ENCODE data around the gene TRMT44.
"Not testable (repeated sequence)": the region's sequence is repeated elsewhere in the genome, so short reads cannot be mapped to it uniquely, and the experiment has no call there.

TRMT44 gene

DNA sequence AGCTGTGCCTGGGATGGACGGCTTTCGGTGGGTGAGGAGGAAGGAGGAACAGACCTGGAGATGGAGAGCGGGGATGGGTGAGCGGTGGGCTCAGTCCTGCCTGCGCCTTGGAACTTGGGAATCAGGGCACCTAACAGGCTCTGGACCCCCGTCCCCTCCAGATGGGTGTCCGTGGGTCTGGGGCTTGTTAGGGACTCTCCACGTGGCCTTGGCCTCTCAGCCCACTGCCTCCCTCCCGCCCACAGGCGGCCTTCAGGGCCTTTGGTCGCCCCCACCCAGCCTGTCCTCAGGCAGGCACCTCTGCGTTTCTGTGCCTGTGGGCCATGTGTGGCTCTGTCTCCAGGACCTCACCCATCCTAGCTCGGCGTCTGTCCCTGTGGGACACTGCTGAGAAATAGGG is 29.0 kb downstream of the TRMT44 start:
- DNase-seq (ENCODE audit: low read depth): no peak

DNA sequence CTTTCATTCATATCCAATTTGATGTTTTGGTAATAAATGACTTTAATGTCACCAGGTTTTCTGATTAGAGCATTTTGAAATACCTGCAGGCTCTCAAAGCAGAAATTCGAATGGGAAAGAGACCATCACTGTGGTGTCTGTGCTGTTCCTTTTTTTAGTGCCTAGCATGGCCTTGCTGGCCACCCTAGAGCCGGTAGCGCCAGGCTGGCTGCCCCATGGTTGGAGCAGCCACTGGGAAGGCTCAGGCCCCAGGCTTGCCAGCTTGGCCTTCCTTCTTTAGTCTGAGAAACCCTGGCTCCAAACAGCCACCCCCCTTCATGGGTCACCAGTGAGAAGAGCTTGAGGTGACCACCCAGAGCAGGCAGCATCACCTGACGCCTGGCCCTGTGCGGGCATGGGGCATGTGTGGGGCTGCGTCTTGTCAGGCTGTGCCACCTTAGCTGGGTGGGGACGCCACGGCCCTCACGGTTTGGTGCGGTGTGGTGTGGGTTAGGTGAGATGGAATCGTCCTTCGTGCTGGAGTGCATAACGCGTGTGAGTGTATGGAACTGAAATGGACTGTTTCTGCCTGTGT is 30.0 kb downstream of the TRMT44 start:
- no peak for DNase-seq (ENCODE audit: low read depth)

DNA sequence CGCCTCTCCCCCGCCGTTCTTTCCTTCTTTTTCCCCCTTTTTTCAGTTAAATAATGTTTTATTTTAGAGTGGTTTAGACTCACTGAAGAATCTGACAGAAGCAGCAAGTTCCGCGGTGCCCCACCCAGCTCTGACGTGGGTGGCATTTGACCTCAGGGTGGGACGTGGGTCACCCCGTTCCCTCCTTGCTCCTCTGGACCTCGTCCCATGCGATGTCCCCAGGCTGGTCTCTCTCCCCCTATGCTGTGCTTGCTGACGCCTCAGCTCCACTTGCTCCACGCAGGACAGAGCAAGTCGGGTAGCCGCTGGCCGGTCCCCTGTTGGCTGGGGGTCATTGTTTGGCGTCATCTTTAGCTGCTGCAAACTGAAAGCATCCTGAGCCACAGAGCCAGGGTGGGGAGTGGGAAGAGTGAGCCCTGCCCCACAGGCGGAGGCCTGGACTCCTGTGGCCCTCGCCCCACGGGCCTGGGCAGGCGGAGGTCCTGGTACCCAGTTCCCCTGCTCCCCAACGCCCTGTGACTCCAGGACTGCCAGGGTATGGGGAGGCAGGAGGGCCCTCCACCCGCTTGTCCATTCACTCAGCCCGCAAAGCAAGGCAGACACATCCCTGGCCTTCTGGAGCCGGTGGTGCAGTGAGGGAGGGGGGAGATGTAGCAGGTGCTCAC is 30.8 kb downstream of the TRMT44 start:
- DNase-seq (ENCODE audit: low read depth): no peak

DNA sequence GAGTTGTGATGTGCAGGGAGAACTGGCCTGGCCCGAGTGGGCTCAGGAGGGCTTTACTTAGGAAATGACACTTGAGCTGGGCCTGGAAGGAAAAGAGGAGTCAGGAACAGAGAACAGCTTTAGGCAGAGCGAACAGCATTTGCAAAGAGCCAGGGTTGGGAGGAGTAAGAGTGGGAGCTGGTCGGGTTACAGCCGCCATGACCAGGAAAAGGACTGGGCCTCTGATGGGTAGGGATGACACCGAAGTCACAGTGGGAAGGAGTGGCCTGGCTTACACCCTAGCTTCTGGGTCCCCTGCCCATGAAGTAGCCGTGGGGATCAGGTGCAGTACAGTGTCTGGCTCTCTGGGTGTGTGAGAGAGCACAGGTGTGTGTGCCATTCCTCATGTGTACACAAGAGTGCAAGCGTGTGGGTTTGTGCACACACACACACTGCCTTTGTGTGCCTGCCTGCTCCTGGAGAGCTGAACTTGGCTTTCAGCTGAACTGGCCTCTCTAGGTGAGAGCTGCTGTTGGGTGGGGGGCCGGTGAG is 31.6 kb downstream of the TRMT44 start:
- no peak for DNase-seq (ENCODE audit: low read depth)

DNA sequence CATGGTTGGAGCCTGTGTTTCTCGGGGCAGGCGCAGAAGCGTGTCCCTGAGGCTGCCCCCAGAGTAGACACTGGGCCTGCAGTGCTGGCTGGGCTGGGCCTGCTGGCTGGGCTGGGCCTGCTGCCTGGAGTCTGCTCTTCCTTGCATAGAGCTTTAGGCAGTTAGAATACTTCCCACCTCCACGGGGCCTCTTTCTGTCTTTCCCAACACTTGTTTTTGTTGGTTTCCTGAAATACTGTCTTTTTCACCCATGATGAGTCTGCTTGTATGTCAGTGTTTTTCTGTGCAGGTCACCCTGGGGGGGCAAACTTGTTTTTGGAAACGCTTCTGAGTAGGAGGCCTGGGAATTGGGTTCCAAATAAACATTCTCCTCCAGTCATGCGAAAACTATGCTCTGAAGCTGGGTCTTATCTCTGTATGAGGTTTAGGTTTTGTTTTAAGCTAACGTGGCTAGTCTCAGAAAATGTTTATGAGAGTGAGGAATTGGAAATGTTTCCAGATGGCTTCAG is 32.2 kb downstream of the TRMT44 start:
- DNase-seq (ENCODE audit: low read depth): peak; percentile 90

DNA sequence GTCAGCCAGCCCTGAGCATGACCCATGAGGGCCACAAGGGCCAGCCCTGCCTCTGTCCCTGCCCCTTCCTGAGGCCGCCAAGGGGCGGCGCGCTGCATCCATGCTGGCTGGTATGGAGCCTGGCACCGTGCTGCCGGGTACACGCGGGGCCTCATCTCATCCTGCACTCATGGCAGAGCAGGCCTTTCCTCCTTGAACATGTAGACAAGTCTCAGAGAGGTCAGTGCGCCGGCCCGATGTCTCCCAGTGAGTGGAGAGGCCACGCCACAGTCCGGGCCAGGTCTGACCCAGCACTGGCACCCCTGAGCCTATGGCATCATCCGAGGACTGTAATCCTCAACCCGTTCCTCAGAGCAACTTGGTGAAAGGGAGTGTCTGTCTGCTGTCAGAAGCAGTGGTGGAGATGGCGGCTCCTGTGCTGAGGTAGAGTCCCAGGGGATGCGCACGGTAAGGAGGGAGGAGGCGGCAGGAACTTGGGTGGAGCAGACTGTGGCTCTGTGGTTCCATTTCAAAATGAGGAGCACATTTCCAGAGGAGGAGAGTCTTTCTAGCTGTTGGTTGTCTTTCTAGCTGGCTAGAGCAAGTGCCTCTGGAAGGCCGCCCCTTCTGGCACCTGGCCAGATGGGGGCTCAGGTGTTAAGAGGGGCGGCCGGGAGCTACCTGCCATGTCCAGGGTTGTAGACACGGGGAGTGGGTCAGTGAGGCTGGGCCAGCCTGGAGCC is 32.8 kb downstream of the TRMT44 start:
- DNase-seq (ENCODE audit: low read depth): no peak

DNA sequence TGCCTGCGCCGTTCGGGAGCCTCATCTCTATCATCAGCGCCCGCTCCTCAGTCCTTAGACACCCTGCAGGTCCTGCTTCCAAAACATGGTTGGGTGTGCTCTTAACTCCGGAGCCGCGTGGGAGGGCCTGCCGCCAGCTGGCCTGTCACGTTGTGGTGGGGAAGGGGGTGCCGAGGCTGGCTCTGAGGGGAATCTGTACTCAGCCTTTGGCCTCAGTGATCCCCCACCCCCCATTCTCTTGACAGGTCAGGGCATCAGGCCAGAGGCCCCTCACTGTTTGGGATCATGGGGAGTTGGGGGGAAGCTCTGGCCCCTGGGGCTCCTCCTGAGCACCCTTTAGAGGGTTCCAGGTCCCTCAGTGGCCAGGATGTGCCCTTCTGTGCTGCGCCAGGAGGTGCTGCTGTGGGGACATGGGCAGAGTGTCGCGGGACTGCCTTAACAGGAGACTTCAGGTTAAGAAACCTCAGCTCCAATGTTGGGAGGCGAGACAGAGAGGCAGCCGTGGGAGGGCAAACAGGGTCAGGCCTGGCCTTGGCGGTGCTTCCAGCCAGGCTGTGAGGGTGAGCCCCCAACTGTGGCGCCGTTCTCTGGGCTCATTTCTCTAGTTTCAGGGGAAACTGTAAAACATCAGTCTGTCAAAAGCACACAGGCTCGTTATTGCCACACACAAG is 33.5 kb downstream of the TRMT44 start:
- no peak for DNase-seq (ENCODE audit: low read depth)

DNA sequence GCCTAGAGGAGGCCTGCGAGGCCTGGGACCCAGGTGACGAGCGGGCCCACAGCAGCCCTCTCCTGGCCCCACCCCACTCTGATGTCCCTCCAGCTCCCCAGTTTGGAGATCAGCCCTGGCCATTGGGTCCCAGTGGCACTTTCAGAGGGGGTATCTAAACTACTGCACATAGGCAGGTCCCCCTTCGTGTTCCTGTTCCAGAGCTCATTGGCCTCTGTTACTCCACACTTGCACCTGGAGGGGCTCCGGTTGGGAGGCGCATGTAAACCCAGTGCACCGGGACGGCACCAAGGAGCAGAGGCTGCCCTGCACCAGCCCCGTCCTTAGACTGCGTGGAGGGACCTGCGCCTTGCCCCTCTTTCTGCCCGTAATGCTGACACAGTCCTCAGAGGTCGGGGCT is 34.3 kb downstream of the TRMT44 start:
- DNase-seq (ENCODE audit: low read depth): no peak

DNA sequence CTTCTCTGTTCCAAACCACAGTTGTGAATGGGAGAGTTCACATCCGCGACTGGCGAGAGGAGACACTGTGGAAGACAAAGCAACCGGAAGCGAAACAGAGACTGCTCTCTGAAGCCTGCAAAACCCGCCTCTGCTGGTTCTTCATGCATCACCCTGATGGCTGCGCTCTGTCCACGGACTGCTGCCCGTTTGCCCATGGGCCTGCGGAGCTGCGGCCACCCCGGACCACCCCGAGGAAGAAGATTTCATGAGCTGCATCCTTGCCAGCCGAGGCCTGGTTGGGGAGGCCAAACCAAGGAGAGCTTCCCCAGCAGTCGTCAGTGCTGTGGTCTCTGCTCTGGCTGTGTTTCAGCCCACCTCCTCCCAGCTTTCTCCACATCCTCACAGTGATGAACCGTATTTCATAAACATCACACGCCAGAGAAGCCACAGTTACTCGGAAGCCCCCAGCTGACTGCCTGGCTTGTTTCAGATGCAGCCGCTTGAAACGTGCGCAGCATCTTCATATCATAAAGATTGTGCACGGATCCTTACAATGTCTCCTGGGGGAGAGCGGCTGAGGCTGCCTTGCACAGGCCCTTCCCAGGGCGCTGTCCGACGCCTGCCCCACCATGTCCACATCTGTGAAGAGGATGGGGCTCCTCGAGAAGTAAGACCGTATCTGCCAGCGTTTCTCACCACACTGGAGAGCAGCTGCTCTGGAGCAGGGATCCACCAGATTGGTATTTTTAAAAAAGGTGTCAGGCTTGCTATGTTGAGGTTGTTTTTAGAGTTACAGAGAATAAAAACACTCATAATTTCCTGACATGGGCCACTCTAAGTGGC is 35.4 kb downstream of the TRMT44 start:
- DNase-seq (ENCODE audit: low read depth): no peak

DNA sequence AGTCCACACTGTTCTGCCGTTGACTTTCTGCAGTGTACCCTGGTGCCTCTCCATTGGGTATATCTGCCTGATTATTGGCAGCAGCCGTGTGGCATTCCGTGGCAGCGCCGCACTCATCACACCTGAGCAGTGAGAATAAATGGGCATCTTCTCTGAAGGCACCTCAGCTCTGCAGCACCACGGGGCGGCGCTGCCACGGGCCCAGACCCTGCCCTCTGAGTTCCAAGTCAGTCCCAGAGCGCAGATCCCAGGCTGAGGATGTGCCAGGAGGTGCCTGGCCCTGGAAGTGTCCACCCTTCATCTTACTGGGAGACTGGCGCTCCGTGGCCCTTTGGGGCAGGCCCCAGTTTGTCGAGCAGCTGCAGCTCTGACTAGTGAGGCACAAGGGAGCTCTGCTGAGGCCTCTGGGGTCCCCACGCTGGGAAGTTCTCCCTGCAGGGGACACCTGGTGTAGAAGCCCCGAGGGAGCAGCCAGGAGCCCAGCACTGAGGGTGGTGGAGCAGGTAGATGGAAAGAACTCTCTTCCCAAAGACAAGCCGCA is 36.6 kb downstream of the TRMT44 start:
- no peak for DNase-seq (ENCODE audit: low read depth)

DNA sequence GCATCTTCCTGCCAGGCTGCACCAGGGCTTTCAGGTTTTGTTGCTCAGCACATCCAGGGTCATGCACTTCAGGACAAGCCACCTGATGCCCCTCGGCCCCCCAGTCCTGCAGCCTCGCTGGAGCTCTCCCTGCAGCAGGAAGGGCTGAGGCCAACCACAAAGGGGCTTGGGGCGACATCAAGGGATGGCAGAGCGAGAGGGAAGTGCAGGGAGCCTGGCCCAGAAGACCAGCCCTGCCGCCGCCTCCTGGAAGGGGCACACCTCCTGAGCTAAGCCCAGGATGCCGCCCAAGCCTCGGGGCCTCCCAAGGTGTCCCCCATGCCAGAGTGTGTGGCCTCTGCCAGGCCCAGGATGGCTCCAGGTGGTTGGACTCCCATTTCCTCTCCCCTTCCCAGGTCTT is 37.1 kb downstream of the TRMT44 start:
- no peak for DNase-seq (ENCODE audit: low read depth)

DNA sequence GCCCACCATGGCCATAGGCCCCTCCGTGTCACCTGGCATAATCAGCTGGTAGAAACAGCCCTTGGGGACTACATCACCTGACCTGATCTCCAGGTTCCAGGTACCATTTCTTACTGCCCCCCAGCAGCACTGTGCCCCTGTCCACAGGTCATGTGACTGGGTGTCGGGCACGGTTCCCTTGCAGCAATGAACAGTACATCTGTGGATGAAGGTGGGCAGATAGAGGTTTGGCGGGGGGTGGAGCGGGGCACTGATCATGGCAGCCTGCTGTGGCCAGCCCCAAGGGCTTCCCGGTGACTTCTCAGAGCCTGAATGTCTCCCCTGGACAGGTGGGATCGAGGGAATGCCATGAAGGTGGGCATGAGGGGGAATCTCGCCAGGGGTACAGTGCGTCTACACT is 37.8 kb downstream of the TRMT44 start:
- no peak for DNase-seq (ENCODE audit: low read depth)

DNA sequence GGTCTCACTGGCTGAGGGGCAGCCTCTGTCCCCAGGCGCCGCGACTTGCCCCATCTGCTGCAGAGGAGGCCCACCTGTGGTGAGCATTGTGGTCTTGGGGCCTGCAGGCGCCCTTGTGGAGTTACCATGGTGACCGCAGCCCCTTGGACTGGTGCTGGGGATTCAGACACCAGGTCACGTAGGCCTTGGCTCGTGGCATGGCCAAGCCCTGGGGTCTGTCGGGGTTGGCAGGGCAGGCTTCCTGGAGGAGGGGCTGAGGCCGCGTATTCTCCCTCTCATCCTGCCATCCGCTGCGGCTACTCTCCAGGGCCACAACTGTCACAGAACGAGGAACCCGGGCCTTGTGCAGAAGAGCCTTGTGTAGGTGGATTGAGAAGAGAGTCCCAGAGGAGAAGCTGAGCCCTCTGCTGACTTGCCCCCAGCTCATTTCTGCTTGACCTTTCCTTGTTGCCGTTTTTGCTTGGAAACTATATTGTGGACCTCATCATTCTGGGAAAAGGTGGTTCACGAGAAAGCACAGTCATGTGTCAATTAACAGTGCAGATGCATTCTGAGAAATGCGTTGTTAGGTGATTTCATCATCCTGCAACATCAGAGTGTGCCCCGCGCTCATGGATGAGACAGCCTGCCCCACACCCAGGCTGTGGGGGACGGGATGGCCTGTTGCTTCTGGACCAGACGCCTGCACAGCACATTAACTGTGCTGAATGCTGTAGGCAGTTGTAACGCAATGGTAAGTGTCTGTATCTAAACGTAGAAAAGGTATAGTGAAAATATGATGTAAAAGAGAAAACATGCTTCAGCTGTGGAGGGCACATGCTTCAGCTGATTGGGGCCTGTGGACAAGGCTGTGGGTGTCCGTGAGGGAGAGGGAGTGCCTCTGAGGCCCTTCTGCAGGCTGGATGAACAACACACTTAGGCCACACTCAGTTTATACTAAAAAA is 38.5 kb downstream of the TRMT44 start:
- DNase-seq (ENCODE audit: low read depth): no peak

DNA sequence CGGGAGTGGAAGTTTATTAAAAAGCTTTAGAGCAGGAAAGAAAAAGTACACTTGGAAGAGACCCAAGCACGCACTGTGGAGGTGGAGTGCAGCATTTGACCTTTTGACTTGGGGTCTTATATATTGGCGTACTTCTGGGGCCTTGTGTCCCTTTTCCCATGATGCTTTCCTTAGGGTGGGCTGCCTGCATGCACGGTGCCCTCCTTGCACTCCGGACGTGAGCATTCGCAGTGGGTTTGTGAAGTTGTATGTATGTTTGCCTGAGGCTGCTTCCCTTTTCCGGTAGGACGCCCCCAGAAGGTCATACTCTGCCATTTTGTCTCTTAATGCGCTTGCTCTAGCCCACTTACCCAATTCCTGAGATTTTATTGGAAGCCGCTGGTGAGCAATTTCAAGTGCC is 39.6 kb downstream of the TRMT44 start:
- no peak for DNase-seq (ENCODE audit: low read depth)

DNA sequence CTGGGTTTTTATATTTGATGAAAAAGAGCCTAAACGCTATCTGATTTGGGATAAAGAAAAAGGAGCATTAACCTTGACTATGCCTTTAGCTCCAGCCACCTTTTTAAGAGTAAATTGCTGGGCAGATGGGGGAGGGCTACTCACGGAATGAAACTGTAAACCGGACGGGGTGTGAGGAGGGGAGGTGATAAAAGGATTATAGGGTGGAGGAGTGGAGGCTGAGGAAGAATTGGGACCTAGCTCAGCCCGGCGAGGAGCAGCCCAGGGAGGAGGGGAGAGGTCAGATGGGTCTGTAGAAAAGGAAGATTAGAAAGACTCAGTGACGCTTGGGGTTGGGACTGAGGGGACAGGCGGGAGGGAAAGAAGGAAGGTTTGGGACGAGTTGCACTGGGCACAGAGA is 46.1 kb downstream of the TRMT44 start:
- DNase-seq (ENCODE audit: low read depth): not testable (repeated sequence)

DNA sequence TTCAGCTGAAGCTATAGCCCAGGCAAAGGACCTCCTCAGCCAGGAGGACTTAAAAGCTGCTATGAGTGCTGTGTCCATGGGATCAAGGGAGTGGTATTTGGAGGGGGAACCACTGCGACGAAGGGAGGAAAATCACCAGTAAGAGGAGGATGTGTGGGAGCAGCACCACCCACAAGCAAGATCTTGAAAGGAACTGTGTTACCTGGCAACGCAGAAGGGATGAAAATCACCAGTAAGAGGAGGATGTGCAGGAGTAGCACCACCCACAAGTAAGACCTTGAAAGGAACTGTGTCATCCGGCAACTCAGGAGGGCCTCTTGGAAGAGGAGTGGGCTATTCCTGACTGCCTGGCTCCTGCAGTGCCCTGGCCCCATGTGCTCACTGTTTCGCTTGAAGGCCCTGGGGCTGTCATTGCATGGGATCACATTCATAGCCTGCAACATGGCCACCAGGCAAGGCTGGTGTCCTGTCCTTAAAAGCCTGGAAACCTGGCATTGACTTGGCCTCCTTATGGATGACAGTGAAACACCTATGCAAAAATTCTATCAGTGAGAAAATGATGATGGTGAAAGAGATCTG is 48.3 kb downstream of the TRMT44 start:
- DNase-seq (ENCODE audit: low read depth): no peak

DNA sequence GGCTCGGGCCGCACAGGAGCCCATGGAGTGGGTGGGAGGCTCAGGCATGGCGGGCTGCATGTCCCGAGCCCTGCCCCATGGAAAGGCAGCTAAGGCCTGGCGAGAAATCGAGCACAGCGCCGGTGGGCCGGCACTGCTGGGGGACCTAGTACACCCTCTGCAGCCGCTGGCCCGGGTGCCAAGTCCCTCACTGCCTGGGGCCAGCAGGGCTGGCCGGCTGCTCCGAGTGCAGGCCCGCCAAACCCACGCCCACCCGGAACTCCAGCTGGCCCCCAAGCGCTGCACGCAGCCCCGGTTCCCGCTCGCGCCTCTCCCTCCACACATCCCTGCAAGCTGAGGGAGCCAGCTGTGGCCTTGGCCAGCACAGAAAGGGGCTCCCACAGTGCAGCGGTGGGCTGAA is 50.9 kb downstream of the TRMT44 start:
- DNase-seq (ENCODE audit: low read depth): not testable (repeated sequence)

DNA sequence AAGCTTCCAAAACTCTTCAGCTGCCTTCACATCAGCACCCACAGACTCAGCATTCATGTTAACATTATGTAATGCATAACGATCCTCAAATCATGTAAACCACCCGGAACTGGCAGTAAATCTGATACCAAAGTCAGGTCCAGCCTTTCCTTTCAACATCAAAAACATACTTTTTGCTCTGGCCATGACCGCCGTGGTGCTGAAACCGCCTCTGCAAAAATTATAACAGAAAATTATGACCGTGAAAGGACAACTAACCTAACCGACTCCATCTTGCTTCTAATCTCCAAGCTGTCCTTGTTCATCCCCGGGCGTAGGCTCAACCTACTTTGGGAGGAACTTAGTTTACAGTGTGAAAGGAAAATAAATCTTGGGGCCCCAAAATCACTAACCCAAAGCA is 51.6 kb downstream of the TRMT44 start:
- DNase-seq (ENCODE audit: low read depth): no peak

DNA sequence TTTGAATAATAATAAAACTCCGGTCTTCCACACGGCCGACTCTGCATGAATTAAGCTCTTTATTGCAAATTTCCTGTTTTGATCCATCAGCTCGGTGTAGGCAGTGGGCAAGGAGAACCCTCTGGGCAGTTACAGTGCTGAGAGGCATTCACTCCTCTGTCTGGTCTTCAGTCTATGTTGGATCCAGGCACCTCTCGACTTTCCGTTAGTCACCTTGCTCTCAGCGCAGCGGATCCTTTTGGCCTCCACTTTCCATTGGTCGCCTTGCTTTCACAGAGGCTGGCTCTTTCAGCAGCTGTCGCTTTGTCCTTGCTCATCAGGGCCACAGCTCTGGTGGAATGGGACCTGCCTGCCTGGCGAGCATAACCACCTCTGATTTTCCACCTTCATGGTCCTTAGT is 52.9 kb downstream of the TRMT44 start:
- no peak for DNase-seq (ENCODE audit: low read depth)

DNA sequence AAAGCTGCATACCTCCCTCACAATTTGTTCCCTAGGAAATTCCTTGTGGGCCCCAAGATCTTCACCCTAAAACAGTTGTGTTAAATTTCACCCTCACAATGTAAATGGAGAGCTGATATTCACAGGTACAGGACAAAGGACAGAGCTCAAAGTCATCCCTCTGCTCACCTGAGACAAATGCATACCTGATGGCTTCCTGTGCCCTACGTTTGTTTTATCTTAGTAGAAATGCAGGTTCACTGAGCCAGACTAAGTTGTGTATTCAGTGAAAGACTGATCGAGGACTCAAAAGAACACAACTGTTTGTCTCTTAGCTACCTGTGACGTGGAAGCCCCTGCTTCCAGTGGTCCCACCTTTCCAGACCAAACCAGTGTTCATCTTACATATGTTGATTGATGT is 53.6 kb downstream of the TRMT44 start:
- DNase-seq (ENCODE audit: low read depth): no peak

Data from HS-5 (cell line).